ENCODE data around the gene NTHL1.

DNA sequence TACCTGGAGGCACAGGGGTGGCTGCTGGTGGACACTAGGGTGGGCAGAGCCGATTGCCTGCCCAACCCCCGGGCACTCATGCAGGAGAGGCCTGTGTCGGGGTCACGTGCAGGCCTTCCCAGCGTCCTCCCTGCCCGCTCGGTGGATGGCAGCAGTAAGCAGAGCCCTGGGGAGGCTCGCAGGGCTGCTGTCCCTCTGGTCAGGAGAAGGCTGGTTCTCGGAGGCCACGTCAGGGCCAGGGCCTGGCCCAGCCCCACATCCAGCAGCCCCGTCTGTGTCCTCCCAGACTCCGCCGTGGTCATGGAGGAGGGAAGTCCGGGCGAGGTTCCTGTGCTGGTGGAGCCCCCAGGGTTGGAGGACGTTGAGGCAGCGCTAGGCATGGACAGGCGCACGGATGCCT, 35.8 kb upstream of the NTHL1 start:
- TF ChIP-seq, protein P1, sequence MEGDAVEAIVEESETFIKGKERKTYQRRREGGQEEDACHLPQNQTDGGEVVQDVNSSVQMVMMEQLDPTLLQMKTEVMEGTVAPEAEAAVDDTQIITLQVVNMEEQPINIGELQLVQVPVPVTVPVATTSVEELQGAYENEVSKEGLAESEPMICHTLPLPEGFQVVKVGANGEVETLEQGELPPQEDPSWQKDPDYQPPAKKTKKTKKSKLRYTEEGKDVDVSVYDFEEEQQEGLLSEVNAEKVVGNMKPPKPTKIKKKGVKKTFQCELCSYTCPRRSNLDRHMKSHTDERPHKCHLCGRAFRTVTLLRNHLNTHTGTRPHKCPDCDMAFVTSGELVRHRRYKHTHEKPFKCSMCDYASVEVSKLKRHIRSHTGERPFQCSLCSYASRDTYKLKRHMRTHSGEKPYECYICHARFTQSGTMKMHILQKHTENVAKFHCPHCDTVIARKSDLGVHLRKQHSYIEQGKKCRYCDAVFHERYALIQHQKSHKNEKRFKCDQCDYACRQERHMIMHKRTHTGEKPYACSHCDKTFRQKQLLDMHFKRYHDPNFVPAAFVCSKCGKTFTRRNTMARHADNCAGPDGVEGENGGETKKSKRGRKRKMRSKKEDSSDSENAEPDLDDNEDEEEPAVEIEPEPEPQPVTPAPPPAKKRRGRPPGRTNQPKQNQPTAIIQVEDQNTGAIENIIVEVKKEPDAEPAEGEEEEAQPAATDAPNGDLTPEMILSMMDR (IDR thresholded peaks at IDR 0.05): no peak
- TF ChIP-seq POLR2AphosphoS5 (IDR thresholded peaks at IDR 0.05) (no peak), POLR2A (IDR thresholded peaks at IDR 0.05) (no peak), EP300 (IDR thresholded peaks at IDR 0.05) (no peak)
